IMR-90 (cell line): ENCODE measurements around the gene TBP. TPM values are rescaled to one million over a fixed set of nuclear protein-coding genes. Genes with fewer than 3 reads are reported as not detected.

Source experiments
- ATAC-seq: fragments of 200-7000 bp; cut with Tn5 transposase; 2 replicates; pipeline ENCODE4 v1.9.1; 2020; ENCODE audit warnings: low read depth, mild to moderate bottlenecking, moderate library complexity
- BruUV-seq: library from RNA; stranded (reverse); fragments of 400-500 nt; replicated peaks from 2 replicates; lab custom pipeline; 2021; lab: Mats Ljungman, UMichigan
- CTCF ChIA-PET: fragments of 300-600 bp; formaldehyde crosslinking; extraction: SDS; loops from one replicate; lab custom pipeline; 2021; ENCODE audit warnings: antibody characterized with exemption; lab: Yijun Ruan, JAX
- POLR2A ChIA-PET: fragments of 300-600 bp; sonication (Branson Sonifier 250); formaldehyde crosslinking; loops from one replicate; lab custom pipeline; 2022; ENCODE audit warnings: antibody characterized with exemption; ENCODE audit not compliant: unreplicated experiment; lab: Charles Lee
- DNase-seq: peaks from one replicate; pipeline ENCODE4 v3.0.0; 2013
- H2AFZ ChIP-seq: replicated peaks from 2 replicates; pipeline ENCODE3; 2013; ENCODE audit warnings: low read length, mild to moderate bottlenecking; ENCODE audit not compliant: poor library complexity
- H2AK5ac ChIP-seq: 2 replicates; pipeline ENCODE4 v1.6.1; 2013; ENCODE audit warnings: low read depth, low read length, inconsistent platforms
- H2AK9ac ChIP-seq: replicated peaks from 2 replicates; pipeline ENCODE3; 2013; ENCODE audit warnings: mild to moderate bottlenecking, low read depth, low read length, moderate library complexity; ENCODE audit not compliant: poor library complexity
- H2BK120ac ChIP-seq: 2 replicates; pipeline ENCODE4 v1.6.1; 2013; ENCODE audit warnings: low read depth, low read length, inconsistent platforms
- H2BK15ac ChIP-seq: 3 replicates; pipeline ENCODE4 v1.6.1; 2013; ENCODE audit warnings: low read depth, low read length, inconsistent platforms
- H2BK20ac ChIP-seq: 2 replicates; pipeline ENCODE4 v1.6.1; 2013; ENCODE audit warnings: low read depth, mild to moderate bottlenecking, inconsistent platforms, low read length, moderate library complexity
- H2BK5ac ChIP-seq: 2 replicates; pipeline ENCODE4 v1.6.1; 2013; ENCODE audit warnings: mild to moderate bottlenecking, low read depth, low read length, inconsistent platforms; ENCODE audit not compliant: poor library complexity, severe bottlenecking
- H3K14ac ChIP-seq: replicated peaks from 2 replicates; pipeline ENCODE4 v1.6.1; 2013; ENCODE audit warnings: low read depth, low read length, inconsistent platforms
- H3K18ac ChIP-seq: 2 replicates; pipeline ENCODE4 v1.6.1; 2013; ENCODE audit warnings: low read depth, low read length, control low read depth
- H3K23ac ChIP-seq: 2 replicates; pipeline ENCODE4 v1.6.1; 2013; ENCODE audit warnings: low read depth, low read length, inconsistent platforms
- H3K27ac ChIP-seq: 2 replicates; pipeline ENCODE4 v1.5.1; 2013; ENCODE audit warnings: mild to moderate bottlenecking, control low read depth, low read length; ENCODE audit not compliant: insufficient read depth
- H3K27me3 ChIP-seq: 2 replicates; pipeline ENCODE4 v1.6.1; 2013; ENCODE audit warnings: low read length; ENCODE audit not compliant: control insufficient read depth, insufficient read depth
- H3K36me3 ChIP-seq: 2 replicates; pipeline ENCODE4 v1.6.1; 2013; ENCODE audit warnings: low read length, mixed read lengths; ENCODE audit not compliant: control insufficient read depth, insufficient read depth
- H3K4ac ChIP-seq: 2 replicates; pipeline ENCODE4 v1.6.1; 2013; ENCODE audit warnings: low read depth, low read length, inconsistent platforms
- H3K4me1 ChIP-seq: 2 replicates; pipeline ENCODE4 v1.6.1; 2013; ENCODE audit warnings: low read length, mixed read lengths; ENCODE audit not compliant: control insufficient read depth, insufficient read depth
- H3K4me2 ChIP-seq: 2 replicates; pipeline ENCODE4 v1.6.1; 2013; ENCODE audit warnings: low read depth, mild to moderate bottlenecking, control low read depth, low read length, moderate library complexity
- H3K4me3 ChIP-seq: 2 replicates; pipeline ENCODE4 v1.5.1; 2013; ENCODE audit warnings: low read depth, mild to moderate bottlenecking, control low read depth, low read length, moderate library complexity; ENCODE audit not compliant: insufficient read depth
- H3K56ac ChIP-seq: 2 replicates; pipeline ENCODE4 v1.6.1; 2013; ENCODE audit warnings: low read length, inconsistent platforms; ENCODE audit not compliant: insufficient read depth; ENCODE audit errors: extremely low read depth
- H3K79me1 ChIP-seq, 2 experiments: 2 replicates each; pipeline ENCODE4 v1.6.1; 2013; ENCODE audit warnings: low read length in 2 of 2, inconsistent platforms in 1 of 2, low read depth in 1 of 2
- H3K9ac ChIP-seq: 2 replicates; pipeline ENCODE4 v1.6.1; 2013; ENCODE audit warnings: low read depth, low read length, control low read depth
- H3K9me1 ChIP-seq: 2 replicates; pipeline ENCODE4 v1.6.1; 2013; ENCODE audit warnings: low read length, inconsistent platforms; ENCODE audit not compliant: insufficient read depth
- H3K9me3 ChIP-seq: 2 replicates; pipeline ENCODE4 v1.6.1; 2013; ENCODE audit warnings: low read length; ENCODE audit not compliant: control insufficient read depth, insufficient read depth
- H4K20me1 ChIP-seq: 2 replicates; pipeline ENCODE4 v1.6.1; 2013; ENCODE audit warnings: low read length, inconsistent platforms; ENCODE audit not compliant: insufficient read depth
- H4K5ac ChIP-seq: 2 replicates; pipeline ENCODE4 v1.6.1; 2013; ENCODE audit warnings: mild to moderate bottlenecking, low read depth, low read length, control low read depth
- H4K8ac ChIP-seq, 2 experiments: 2 replicates each; pipeline ENCODE4 v1.6.1; 2013; ENCODE audit warnings: low read depth in 2 of 2, low read length in 2 of 2, control low read depth in 1 of 2, inconsistent platforms in 1 of 2
- H4K91ac ChIP-seq: 2 replicates; pipeline ENCODE4 v1.6.1; 2013; ENCODE audit warnings: low read depth, low read length, inconsistent platforms; ENCODE audit not compliant: insufficient read depth
- CEBPB ChIP-seq: IDR thresholded peaks from 2 replicates; pipeline ENCODE4 v1.6.1; 2012; ENCODE audit warnings: low read depth, low read length, improper control_type of control experiment
- ELK1 ChIP-seq: fragments of 150-350 bp; IDR thresholded peaks from 2 replicates; pipeline ENCODE4 v1.6.1; 2016; ENCODE audit warnings: low read depth, mild to moderate bottlenecking, low read length, moderate library complexity, borderline replicate concordance
- MAFK ChIP-seq: IDR thresholded peaks from 2 replicates; pipeline ENCODE4 v1.6.1; 2012; ENCODE audit warnings: low read depth, low read length, improper control_type of control experiment
- MAZ ChIP-seq: IDR thresholded peaks from 2 replicates; pipeline ENCODE4 v1.6.1; 2012; ENCODE audit warnings: low read depth, mild to moderate bottlenecking, low read length, improper control_type of control experiment, moderate library complexity, borderline replicate concordance
- SMC3 ChIP-seq: fragments of 150-350 bp; IDR thresholded peaks from 2 replicates; pipeline ENCODE4 v1.6.1; 2016; ENCODE audit warnings: low read depth, mild to moderate bottlenecking, antibody characterized with exemption, low read length, moderate library complexity
- WGBS, 2 experiments: methylation state at CpG; one replicate each; pipeline versions ENCODE4 v1.1.5 to v1.1.7; 2013; ENCODE audit warnings: missing lambda C conversion rate in 2 of 2; ENCODE audit not compliant: insufficient read length in 1 of 2; ENCODE audit errors: extremely low coverage in 2 of 2; 5-methylcytosine and 5-hydroxymethylcytosine counted together
- dilution Hi-C: fragments of 300-500 bp; cut with HindIII; formaldehyde crosslinking; loops from one replicate; pipeline ENCODE4 v1.14.3; 2018; ENCODE audit warnings: low sequenced_read_pairs; ENCODE audit not compliant: unreplicated experiment
- in situ Hi-C: fragments of 300-500 bp; cut with MboI; formaldehyde crosslinking; loops from 3 replicates; pipeline ENCODE4 v1.14.3; 2019; ENCODE audit warnings: low sequenced_read_pairs, inconsistent platforms, mixed read lengths
- intact Hi-C: fragments of 100-400 bp; cut with micrococcal nuclease; formaldehyde crosslinking; loops from 2 replicates; pipeline ENCODE4 v1.10.0; 2022
- polyA plus RNA-seq, 3 experiments: library from polyadenylated mRNA; depleted of rRNA; stranded (reverse); fragments of >200 nt; gene quantifications; 2 replicates each; pipeline ENCODE4 v1.2.3, GENCODE V29; 2012; ENCODE audit warnings: low replicate concordance in 1 of 3
- total RNA-seq: library from RNA; depleted of rRNA; stranded (reverse); fragments of >200 nt; gene quantifications from 2 replicates; pipeline ENCODE4 v1.2.3, GENCODE V29; 2012

The TBP gene
- total and polyA plus RNA-seq, 2 of the 4 experiments (the other 2 are of a cell fraction) = 8.8 to 12.5 TPM

GRCh38 chr6:170542031-170542719 is 12.0 kb upstream of the TBP start:
- in situ Hi-C loops (no loop called here), dilution Hi-C loops (no loop called here), intact Hi-C loops (no loop called here)
- H3K4ac ChIP-seq = no peak overlapping the region
- no peak overlapping the region for H3K14ac ChIP-seq
- H3K4me2 ChIP-seq = no peak overlapping the region
- peaks cover 6% of the 10 kb centered on the region for H3K4me1 ChIP-seq
- H3K9me3 ChIP-seq = no peaks in the 10 kb centered on the region
- no peak overlapping the region for H3K9ac ChIP-seq
- H4K20me1 ChIP-seq = peaks cover 37% of the 10 kb centered on the region
- no peak overlapping the region for H4K91ac ChIP-seq
- H2BK20ac ChIP-seq = no peak overlapping the region
- TF ChIP-seq SMC3 = no peak
- no peak for TF ChIP-seq ELK1
- TF ChIP-seq MAFK = no peak
- TF ChIP-seq MAZ = no peak
- peak; percentile 47; the same call in 1 of the 2 replicates for TF ChIP-seq CEBPB
- no peak overlapping the region for H4K5ac ChIP-seq
- no peaks in the 10 kb centered on the region for H3K27me3 ChIP-seq
- H3K4me3 ChIP-seq = no peak overlapping the region
- H2BK120ac ChIP-seq = no peak overlapping the region
- no peak overlapping the region for H2BK5ac ChIP-seq
- H3K18ac ChIP-seq = no peak overlapping the region
- no TSS peak for BruUV-seq
- ChIA-PET POLR2A (no interaction called here), CTCF (interaction anchor here (0.6 to 0.7 kb wide), 2 partner anchors 9 to 25 kb away, joined by 3 read pairs; no protein-coding TSS in a partner anchor)
- ATAC-seq (peak; percentile 50), DNase-seq (peak; percentile 68)
- no peak overlapping the region for H3K56ac ChIP-seq
- H2AK9ac ChIP-seq = no peak overlapping the region
- no peak overlapping the region for H3K23ac ChIP-seq
- peaks cover 38% of the 10 kb centered on the region for H3K36me3 ChIP-seq
- H2AFZ ChIP-seq = no peak overlapping the region
- no peak overlapping the region for H2AK5ac ChIP-seq
- H3K79me1 ChIP-seq = peaks cover 14 to 43% of the 10 kb centered on the region in 2 experiments
- no peaks in the 10 kb centered on the region for H3K9me1 ChIP-seq
- H3K27ac ChIP-seq = no peak overlapping the region
- no peak overlapping the region for H4K8ac ChIP-seq
- WGBS, 2 experiments = 100% methylated on average over 1 of the region's 10 CpGs; no CpG with 5 or more reads in 1 of the 2 experiments
- no peak overlapping the region for H2BK15ac ChIP-seq
